GM18868 (cell line): ENCODE measurements around the gene ADSL.
A peak's percentile ranks its signal among the peaks of the same experiment; 100 is the strongest.

Source experiments
- ATAC-seq: cut with Tn5 transposase; IDR thresholded peaks from one replicate; pipeline ENCODE4 v1.9.1; 2021; ENCODE audit warnings: mild to moderate bottlenecking, moderate library complexity; ENCODE audit not compliant: unreplicated experiment

ADSL gene

GRCh38 chr22:40434106-40434505, 87.8 kb downstream of the ADSL start:
- ATAC-seq: no peak

GRCh38 chr22:40434745-40435144, 88.4 kb downstream of the ADSL start:
- no peak for ATAC-seq

GRCh38 chr22:40436505-40437431, 90.5 kb downstream of the ADSL start:
- peak; percentile 61 for ATAC-seq
